ENCODE data around the gene TACR1.

DNA sequence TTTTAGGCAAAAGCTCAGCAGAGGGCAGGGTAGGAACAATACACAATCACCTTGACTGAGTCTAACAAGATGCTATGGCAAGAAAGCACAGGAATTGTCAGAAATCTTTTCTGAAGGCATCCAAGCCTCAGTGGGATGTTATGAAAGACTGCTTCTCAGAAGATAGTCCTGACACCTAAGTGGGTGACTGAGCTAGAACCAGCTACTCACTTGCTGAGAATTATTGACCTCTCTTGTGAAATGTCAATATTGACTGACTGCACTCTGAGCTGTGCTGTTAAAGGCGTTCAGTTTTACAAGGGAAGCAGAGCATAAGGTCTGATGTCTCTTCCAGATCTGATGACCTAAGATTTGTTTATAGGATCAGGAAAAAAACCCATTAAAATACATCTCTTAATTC, 46.1 kb downstream of the TACR1 start:
- TF ChIP-seq CTCF (IDR thresholded peaks at IDR 0.05) (no peak), POLR2AphosphoS5 (IDR thresholded peaks at IDR 0.05) (no peak), POLR2A (IDR thresholded peaks at IDR 0.05) (no peak), EP300 (IDR thresholded peaks at IDR 0.05) (no peak)
